HL-60 (cell line): Measurements from ENCODE around the gene ITGB5.

ENCODE experiments used
- POLR2AphosphoS5 ChIP-seq: IDR thresholded peaks from 2 replicates; pipeline ENCODE4 v1.6.1; 2012; ENCODE audit warnings: low read depth
- SPI1 ChIP-seq: IDR thresholded peaks from 2 replicates; pipeline ENCODE4 v1.6.1; 2012; ENCODE audit warnings: low read depth, mild to moderate bottlenecking, borderline replicate concordance
- TF ChIP-seq, protein P1 (sequence below): IDR thresholded peaks from one replicate; pipeline ENCODE4 v1.5.1; 2011; ENCODE audit warnings: low read length, control low read depth, inconsistent platforms; ENCODE audit not compliant: insufficient read depth

DNA sequence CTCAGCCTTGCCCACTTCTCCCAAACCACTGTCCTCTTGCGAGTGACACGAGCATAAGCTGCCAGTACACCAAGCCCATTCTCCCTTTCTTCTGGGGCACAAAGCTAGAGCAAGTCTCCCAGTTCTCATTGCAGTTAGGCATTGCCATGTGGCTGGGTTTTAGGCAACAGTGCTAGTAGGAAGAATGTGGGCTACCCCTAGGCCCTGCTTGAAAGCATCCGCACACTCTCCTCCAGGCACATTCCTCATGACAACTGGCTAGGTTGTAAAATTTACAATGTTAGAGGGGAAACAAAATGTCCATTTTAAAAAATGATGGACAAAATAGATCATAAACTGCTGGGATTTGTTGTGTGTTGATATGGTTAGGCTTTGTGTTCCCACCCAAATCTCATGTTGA lies 19.7 kb downstream of the ITGB5 start:
- TF ChIP-seq POLR2AphosphoS5 (no peak), SPI1 (no peak)
- TF ChIP-seq, protein P1, sequence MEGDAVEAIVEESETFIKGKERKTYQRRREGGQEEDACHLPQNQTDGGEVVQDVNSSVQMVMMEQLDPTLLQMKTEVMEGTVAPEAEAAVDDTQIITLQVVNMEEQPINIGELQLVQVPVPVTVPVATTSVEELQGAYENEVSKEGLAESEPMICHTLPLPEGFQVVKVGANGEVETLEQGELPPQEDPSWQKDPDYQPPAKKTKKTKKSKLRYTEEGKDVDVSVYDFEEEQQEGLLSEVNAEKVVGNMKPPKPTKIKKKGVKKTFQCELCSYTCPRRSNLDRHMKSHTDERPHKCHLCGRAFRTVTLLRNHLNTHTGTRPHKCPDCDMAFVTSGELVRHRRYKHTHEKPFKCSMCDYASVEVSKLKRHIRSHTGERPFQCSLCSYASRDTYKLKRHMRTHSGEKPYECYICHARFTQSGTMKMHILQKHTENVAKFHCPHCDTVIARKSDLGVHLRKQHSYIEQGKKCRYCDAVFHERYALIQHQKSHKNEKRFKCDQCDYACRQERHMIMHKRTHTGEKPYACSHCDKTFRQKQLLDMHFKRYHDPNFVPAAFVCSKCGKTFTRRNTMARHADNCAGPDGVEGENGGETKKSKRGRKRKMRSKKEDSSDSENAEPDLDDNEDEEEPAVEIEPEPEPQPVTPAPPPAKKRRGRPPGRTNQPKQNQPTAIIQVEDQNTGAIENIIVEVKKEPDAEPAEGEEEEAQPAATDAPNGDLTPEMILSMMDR = no peak
